Loucy (cell line): Measurements from ENCODE around the gene ATP6V1G1.

Source experiments
- H2AFZ ChIP-seq: fragments of 200-600 bp; sonication (generic); 2 replicates; pipeline ENCODE4 v1.6.0; 2016; ENCODE audit warnings: antibody characterized with exemption, mild to moderate bottlenecking, low read length, moderate library complexity
- H3F3A ChIP-seq: fragments of 200-600 bp; 2 replicates; pipeline ENCODE4 v1.6.0; 2016; ENCODE audit warnings: antibody characterized with exemption, low read depth, mild to moderate bottlenecking
- H3K27me3 ChIP-seq: fragments of 200-600 bp; sonication (generic); 2 replicates; pipeline ENCODE4 v1.6.1; 2014; ENCODE audit warnings: low read length, mild to moderate bottlenecking; ENCODE audit not compliant: insufficient read depth, poor library complexity, severe bottlenecking
- H3K36me3 ChIP-seq: fragments of 200-600 bp; sonication (generic); 2 replicates; pipeline ENCODE4 v1.6.1; 2016; ENCODE audit warnings: low read length; ENCODE audit not compliant: insufficient read depth
- H3K4me1 ChIP-seq: fragments of 200-600 bp; sonication (generic); 2 replicates; pipeline ENCODE4 v1.5.1; 2014; ENCODE audit warnings: low read length, mild to moderate bottlenecking; ENCODE audit not compliant: insufficient read depth, poor library complexity, severe bottlenecking
- H3K4me2 ChIP-seq: fragments of 200-600 bp; sonication (generic); 2 replicates; pipeline ENCODE4 v1.6.0; 2014; ENCODE audit warnings: antibody characterized with exemption, low read length, low read depth, mild to moderate bottlenecking; ENCODE audit not compliant: poor library complexity, severe bottlenecking
- H3K4me3 ChIP-seq: fragments of 200-600 bp; sonication (generic); 2 replicates; pipeline ENCODE4 v1.5.1; 2014; ENCODE audit warnings: low read length, mild to moderate bottlenecking, mixed read lengths; ENCODE audit not compliant: poor library complexity, severe bottlenecking
- H3K79me2 ChIP-seq: fragments of 200-600 bp; sonication (generic); 2 replicates; pipeline ENCODE4 v1.6.1; 2014; ENCODE audit warnings: low read length; ENCODE audit not compliant: insufficient read depth
- H3K9ac ChIP-seq: fragments of 200-600 bp; sonication (generic); 2 replicates; pipeline ENCODE4 v1.6.0; 2014; ENCODE audit warnings: mild to moderate bottlenecking, low read depth, low read length, moderate library complexity; ENCODE audit not compliant: poor library complexity, severe bottlenecking
- H3K9me2 ChIP-seq: fragments of 200-600 bp; sonication (generic); replicated peaks from 2 replicates; pipeline ENCODE4 v1.6.1; 2016; ENCODE audit warnings: low read depth, low read length, mixed read lengths
- H3K9me3 ChIP-seq: fragments of 200-600 bp; sonication (generic); 2 replicates; pipeline ENCODE4 v1.6.1; 2014; ENCODE audit warnings: mild to moderate bottlenecking, antibody characterized with exemption, low read length, low read depth; ENCODE audit not compliant: insufficient read depth
- H4K20me1 ChIP-seq: fragments of 200-600 bp; sonication (generic); 2 replicates; pipeline ENCODE4 v1.6.0; 2014; ENCODE audit warnings: antibody characterized with exemption, low read length, mild to moderate bottlenecking; ENCODE audit not compliant: insufficient read depth, poor library complexity, severe bottlenecking
- CTCF ChIP-seq: fragments of 200-600 bp; sonication (generic); conservative IDR thresholded peaks from 2 replicates; pipeline ENCODE4 v1.5.1; 2014; ENCODE audit warnings: mild to moderate bottlenecking, antibody characterized with exemption, low read length
- EZH2phosphoT487 ChIP-seq: fragments of 200-600 bp; IDR thresholded peaks from 2 replicates; pipeline ENCODE4 v1.6.1; 2018; ENCODE audit warnings: antibody characterized with exemption, mild to moderate bottlenecking, moderate library complexity, borderline replicate concordance

ATP6V1G1 gene

GRCh38 chr9:114602620-114603019 lies 15.1 kb downstream of the ATP6V1G1 start:
- no peak overlapping the region for H3K4me3 ChIP-seq
- no peak overlapping the region for H2AFZ ChIP-seq
- no peaks in the 10 kb centered on the region for H3K79me2 ChIP-seq
- H3K4me1 ChIP-seq, result no peaks in the 10 kb centered on the region
- TF ChIP-seq CTCF (no peak), EZH2phosphoT487 (no peak)
- no peak overlapping the region for H3K9ac ChIP-seq
- H4K20me1 ChIP-seq, result peaks cover 4% of the 10 kb centered on the region
- H3K27me3 ChIP-seq, result no peaks in the 10 kb centered on the region
- no peak overlapping the region for H3K4me2 ChIP-seq
- H3K9me2 ChIP-seq, result no peaks in the 10 kb centered on the region
- peaks cover 5% of the 10 kb centered on the region; the same call in 1 of the 2 replicates for H3K9me3 ChIP-seq
- peaks cover 33% of the 10 kb centered on the region for H3K36me3 ChIP-seq
- no peaks in the 10 kb centered on the region; the same call in 1 of the 2 replicates for H3F3A ChIP-seq

- no peaks in the 10 kb centered on the region for H3K27me3 ChIP-seq
- H2AFZ ChIP-seq, result no peak overlapping the region
- no peak overlapping the region for H3K9ac ChIP-seq
- H3K9me2 ChIP-seq, result no peaks in the 10 kb centered on the region
- peaks cover 4% of the 10 kb centered on the region for H4K20me1 ChIP-seq
- no peaks in the 10 kb centered on the region for H3K79me2 ChIP-seq
- no peaks in the 10 kb centered on the region; the same call in 1 of the 2 replicates for H3F3A ChIP-seq
- no peaks in the 10 kb centered on the region for H3K4me1 ChIP-seq
- H3K9me3 ChIP-seq, result peaks cover 5% of the 10 kb centered on the region; the same call in 1 of the 2 replicates
- TF ChIP-seq EZH2phosphoT487 (no peak), CTCF (no peak)
- H3K4me2 ChIP-seq, result no peak overlapping the region
- no peak overlapping the region for H3K4me3 ChIP-seq
- H3K36me3 ChIP-seq, result peaks cover 26% of the 10 kb centered on the region
Observed at GRCh38 chr9:114603248-114603647, 15.7 kb downstream of the ATP6V1G1 start.

- no peaks in the 10 kb centered on the region for H3K27me3 ChIP-seq
- H3K9ac ChIP-seq, result no peak overlapping the region
- no peak overlapping the region for H3K4me3 ChIP-seq
- peaks cover 10% of the 10 kb centered on the region; the same call in 1 of the 2 replicates for H3K36me3 ChIP-seq
- H3F3A ChIP-seq, result no peaks in the 10 kb centered on the region
- no peak overlapping the region for H3K4me2 ChIP-seq
- no peaks in the 10 kb centered on the region for H3K4me1 ChIP-seq
- peaks cover 5% of the 10 kb centered on the region; the same call in 1 of the 2 replicates for H3K9me3 ChIP-seq
- no peaks in the 10 kb centered on the region for H3K9me2 ChIP-seq
- no peak overlapping the region for H2AFZ ChIP-seq
- H4K20me1 ChIP-seq, result no peaks in the 10 kb centered on the region
- no peaks in the 10 kb centered on the region for H3K79me2 ChIP-seq
- TF ChIP-seq EZH2phosphoT487, result no peak
- no peak for TF ChIP-seq CTCF
Observed at GRCh38 chr9:114604989-114605388, 17.4 kb downstream of the ATP6V1G1 start.
